GM23338 (cell line): ENCODE measurements around the gene MAP1S. TPM values are rescaled to one million over a fixed set of nuclear protein-coding genes. Genes with fewer than 3 reads are reported as not detected.

Experiments used
- ATAC-seq: fragments of 200-7000 bp; cut with Tn5 transposase; 3 replicates; pipeline ENCODE4 v1.9.1; 2020
- DNase-seq: peaks from one replicate; pipeline ENCODE4 v3.0.0-alpha.2; 2015; ENCODE audit warnings: low spot score
- H2AFZ ChIP-seq: fragments of 200-600 bp; sonication (generic); 2 replicates; pipeline ENCODE4 v1.8.0; 2016; ENCODE audit warnings: antibody characterized with exemption, mild to moderate bottlenecking, moderate library complexity
- H3F3A ChIP-seq: fragments of 200-600 bp; sonication (generic); replicated peaks from 2 replicates; pipeline ENCODE4 v1.8.0; 2017; ENCODE audit warnings: antibody characterized with exemption, mixed run types, low read depth
- H3K27ac ChIP-seq: fragments of 200-600 bp; sonication (generic); 2 replicates; pipeline ENCODE4 v1.6.1; 2016; ENCODE audit warnings: low read depth
- H3K27me3 ChIP-seq: fragments of 200-600 bp; sonication (generic); 2 replicates; pipeline ENCODE4 v1.8.0; 2016; ENCODE audit warnings: mild to moderate bottlenecking, mixed run types, moderate library complexity; ENCODE audit not compliant: insufficient read depth
- H3K36me3 ChIP-seq: fragments of 200-600 bp; sonication (generic); 2 replicates; pipeline ENCODE4 v1.8.0; 2016; ENCODE audit warnings: mild to moderate bottlenecking; ENCODE audit not compliant: insufficient read depth
- H3K4me1 ChIP-seq: fragments of 200-600 bp; sonication (generic); 2 replicates; pipeline ENCODE4 v1.8.0; 2016; ENCODE audit warnings: mild to moderate bottlenecking, moderate library complexity; ENCODE audit not compliant: insufficient read depth
- H3K4me2 ChIP-seq: fragments of 200-600 bp; sonication (generic); 2 replicates; pipeline ENCODE4 v1.7.1; 2017; ENCODE audit warnings: mixed run types
- H3K4me3 ChIP-seq: fragments of 200-600 bp; sonication (generic); 2 replicates; pipeline ENCODE4 v1.6.1; 2016; ENCODE audit warnings: mixed run types
- H3K79me2 ChIP-seq: fragments of 200-600 bp; sonication (generic); replicated peaks from 2 replicates; pipeline ENCODE4 v1.8.0; 2017; ENCODE audit warnings: mild to moderate bottlenecking; ENCODE audit not compliant: insufficient read depth
- H3K9me2 ChIP-seq: fragments of 200-600 bp; sonication (generic); 2 replicates; pipeline ENCODE4 v1.8.0; 2017; ENCODE audit not compliant: insufficient read depth
- H4K20me1 ChIP-seq: fragments of 200-600 bp; sonication (generic); replicated peaks from 2 replicates; pipeline ENCODE4 v1.8.0; 2017; ENCODE audit warnings: mild to moderate bottlenecking; ENCODE audit not compliant: insufficient read depth
- H3K27ac Mint-ChIP-seq: 2 replicates; pipeline ENCODE4 v1.8.0; 2020; ENCODE audit warnings: inconsistent platforms, mild to moderate bottlenecking, moderate library complexity, mixed read lengths
- H3K27me3 Mint-ChIP-seq: 3 replicates; pipeline ENCODE4 v1.8.0; 2022; ENCODE audit warnings: low read depth, mild to moderate bottlenecking, moderate library complexity, mixed read lengths, inconsistent platforms; ENCODE audit not compliant: insufficient read depth, poor library complexity
- H3K36me3 Mint-ChIP-seq: 3 replicates; pipeline ENCODE4 v1.8.0; 2021; ENCODE audit warnings: low read depth, mild to moderate bottlenecking, inconsistent platforms, moderate library complexity, mixed read lengths
- H3K4me1 Mint-ChIP-seq: 3 replicates; pipeline ENCODE4 v1.8.0; 2020; ENCODE audit warnings: mild to moderate bottlenecking, inconsistent platforms, mixed read lengths
- H3K4me3 Mint-ChIP-seq: 3 replicates; pipeline ENCODE4 v1.8.0; 2021; ENCODE audit warnings: moderate library complexity, mild to moderate bottlenecking, inconsistent platforms, mixed read lengths
- H3K9me3 Mint-ChIP-seq: 3 replicates; pipeline ENCODE4 v1.8.0; 2020; ENCODE audit warnings: moderate library complexity, mild to moderate bottlenecking, inconsistent platforms, mixed read lengths
- CTCF ChIP-seq, 2 experiments: fragments of 200-600 bp in 1 of 2; sonication (generic) in 1 of 2; conservative IDR thresholded peaks; 2 replicates each; pipeline versions ENCODE4 v1.5.1 to v1.6.1; 2016 to 2017; ENCODE audit warnings: antibody characterized with exemption in 2 of 2, low read depth in 2 of 2, mild to moderate bottlenecking in 2 of 2, moderate library complexity in 1 of 2
- EZH2phosphoT487 ChIP-seq: fragments of 200-600 bp; sonication (generic); IDR thresholded peaks from one replicate; pipeline ENCODE4 v1.8.1; 2018; ENCODE audit warnings: antibody characterized with exemption; ENCODE audit not compliant: unreplicated experiment
- POLR2AphosphoS5 ChIP-seq: IDR thresholded peaks from 2 replicates; pipeline ENCODE4 v1.6.1; 2016; ENCODE audit warnings: antibody characterized with exemption, low read depth
- polyA plus RNA-seq: library from polyadenylated mRNA; unstranded; fragments of >200 nt; fragmentation: Nextera tagmentation; extraction: Ambion mirVana; gene quantifications from 2 replicates; pipeline ENCODE4 v1.2.1, GENCODE V29; 2016
- total RNA-seq: library from RNA; depleted of rRNA; stranded (reverse); fragments of >200 nt; shearing (Covaris generic); gene quantifications from 2 replicates; pipeline ENCODE4 v1.2.3, GENCODE V29; 2014
- TF ChIP-seq, protein P1 (sequence below): IDR thresholded peaks from one replicate; pipeline ENCODE4 v1.6.1; 2018; ENCODE audit warnings: antibody characterized with exemption; ENCODE audit not compliant: unreplicated experiment

Gene MAP1S
- total and polyA plus RNA-seq, 2 experiments from 2014 or later = 102 to 104 TPM

GRCh38 chr19:17711851-17712250, 7.4 kb upstream of the MAP1S start (continued):
- TF ChIP-seq, protein P1, sequence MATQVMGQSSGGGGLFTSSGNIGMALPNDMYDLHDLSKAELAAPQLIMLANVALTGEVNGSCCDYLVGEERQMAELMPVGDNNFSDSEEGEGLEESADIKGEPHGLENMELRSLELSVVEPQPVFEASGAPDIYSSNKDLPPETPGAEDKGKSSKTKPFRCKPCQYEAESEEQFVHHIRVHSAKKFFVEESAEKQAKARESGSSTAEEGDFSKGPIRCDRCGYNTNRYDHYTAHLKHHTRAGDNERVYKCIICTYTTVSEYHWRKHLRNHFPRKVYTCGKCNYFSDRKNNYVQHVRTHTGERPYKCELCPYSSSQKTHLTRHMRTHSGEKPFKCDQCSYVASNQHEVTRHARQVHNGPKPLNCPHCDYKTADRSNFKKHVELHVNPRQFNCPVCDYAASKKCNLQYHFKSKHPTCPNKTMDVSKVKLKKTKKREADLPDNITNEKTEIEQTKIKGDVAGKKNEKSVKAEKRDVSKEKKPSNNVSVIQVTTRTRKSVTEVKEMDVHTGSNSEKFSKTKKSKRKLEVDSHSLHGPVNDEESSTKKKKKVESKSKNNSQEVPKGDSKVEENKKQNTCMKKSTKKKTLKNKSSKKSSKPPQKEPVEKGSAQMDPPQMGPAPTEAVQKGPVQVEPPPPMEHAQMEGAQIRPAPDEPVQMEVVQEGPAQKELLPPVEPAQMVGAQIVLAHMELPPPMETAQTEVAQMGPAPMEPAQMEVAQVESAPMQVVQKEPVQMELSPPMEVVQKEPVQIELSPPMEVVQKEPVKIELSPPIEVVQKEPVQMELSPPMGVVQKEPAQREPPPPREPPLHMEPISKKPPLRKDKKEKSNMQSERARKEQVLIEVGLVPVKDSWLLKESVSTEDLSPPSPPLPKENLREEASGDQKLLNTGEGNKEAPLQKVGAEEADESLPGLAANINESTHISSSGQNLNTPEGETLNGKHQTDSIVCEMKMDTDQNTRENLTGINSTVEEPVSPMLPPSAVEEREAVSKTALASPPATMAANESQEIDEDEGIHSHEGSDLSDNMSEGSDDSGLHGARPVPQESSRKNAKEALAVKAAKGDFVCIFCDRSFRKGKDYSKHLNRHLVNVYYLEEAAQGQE = no peak
- no peak for TF ChIP-seq POLR2AphosphoS5
- TF ChIP-seq EZH2phosphoT487 = no peak
- TF ChIP-seq CTCF (conservative IDR thresholded peaks at IDR 0.05; ENCODE audit: low read depth in 2 of 2) = no peak

GRCh38 chr19:17716309-17716929, 2.9 kb upstream of the MAP1S start:
- DNase-seq (peak; percentile 67), ATAC-seq (peak; percentile 8; the same call in 1 of the 3 replicates)
- Mint-ChIP-seq H3K9me3 (no peaks in the 10 kb centered on the region), H3K27ac (no peak overlapping the region), H3K27me3 (peaks cover 9% of the 10 kb centered on the region), H3K36me3 (peaks cover 8% of the 10 kb centered on the region), H3K4me1 (peaks cover 27% of the 10 kb centered on the region), H3K4me3 (no peak overlapping the region)
- 0 out of 2 replicates have a peak, but pooled peaks cover 5% of the 10 kb centered on the region for H3F3A ChIP-seq
- no peaks in the 10 kb centered on the region for H3K27me3 ChIP-seq
- no peak overlapping the region for H3K4me3 ChIP-seq
- no peak overlapping the region for H3K27ac ChIP-seq
- no peaks in the 10 kb centered on the region for H3K9me2 ChIP-seq
- no peak overlapping the region for H2AFZ ChIP-seq
- no peaks in the 10 kb centered on the region for H3K36me3 ChIP-seq
- peak; percentile 34 to 54; a peak in 3 of 4 replicates for TF ChIP-seq CTCF (conservative IDR thresholded peaks at IDR 0.05; ENCODE audit: low read depth in 2 of 2)
- TF ChIP-seq, protein P1 = no peak
- H3K4me2 ChIP-seq = no peak overlapping the region
- H4K20me1 ChIP-seq = peaks cover 16% of the 10 kb centered on the region
- H3K4me1 ChIP-seq = peaks cover 14% of the 10 kb centered on the region; the same call in 1 of the 2 replicates
- H3K79me2 ChIP-seq = peaks cover 21% of the 10 kb centered on the region
